GM06990 (cell line): Measurements from ENCODE around the gene FANCL.

Source experiments
- DNase-seq: peaks from one replicate; pipeline ENCODE4 v3.0.0-alpha.2; 2011; ENCODE audit not compliant: insufficient read length; ENCODE audit errors: extremely low read depth
- H3K27me3 ChIP-seq: replicated peaks from 2 replicates; pipeline ENCODE4 v1.6.0; 2011; ENCODE audit warnings: low read length; ENCODE audit not compliant: control insufficient read depth, insufficient read depth
- H3K36me3 ChIP-seq: 2 replicates; pipeline ENCODE4 v1.5.1; 2011; ENCODE audit warnings: low read length; ENCODE audit not compliant: control insufficient read depth, insufficient read depth
- H3K4me3 ChIP-seq: replicated peaks from 2 replicates; pipeline ENCODE4 v1.5.1; 2011; ENCODE audit warnings: low read depth, mild to moderate bottlenecking, control low read depth, low read length
- TF ChIP-seq, protein P1 (sequence below): IDR thresholded peaks from 2 replicates; pipeline ENCODE4 v1.5.1; 2011; ENCODE audit warnings: low read length, control low read depth, mild to moderate bottlenecking, inconsistent platforms; ENCODE audit not compliant: insufficient read depth, poor library complexity, severe bottlenecking

FANCL gene

GRCh38 chr2:58140508-58141072, 100.5 kb downstream of the FANCL start:
- no peaks in the 10 kb centered on the region for H3K27me3 ChIP-seq
- no peak overlapping the region for H3K4me3 ChIP-seq
- no peak for DNase-seq
- H3K36me3 ChIP-seq, result no peaks in the 10 kb centered on the region; the same call in 1 of the 2 replicates
- TF ChIP-seq, protein P1, sequence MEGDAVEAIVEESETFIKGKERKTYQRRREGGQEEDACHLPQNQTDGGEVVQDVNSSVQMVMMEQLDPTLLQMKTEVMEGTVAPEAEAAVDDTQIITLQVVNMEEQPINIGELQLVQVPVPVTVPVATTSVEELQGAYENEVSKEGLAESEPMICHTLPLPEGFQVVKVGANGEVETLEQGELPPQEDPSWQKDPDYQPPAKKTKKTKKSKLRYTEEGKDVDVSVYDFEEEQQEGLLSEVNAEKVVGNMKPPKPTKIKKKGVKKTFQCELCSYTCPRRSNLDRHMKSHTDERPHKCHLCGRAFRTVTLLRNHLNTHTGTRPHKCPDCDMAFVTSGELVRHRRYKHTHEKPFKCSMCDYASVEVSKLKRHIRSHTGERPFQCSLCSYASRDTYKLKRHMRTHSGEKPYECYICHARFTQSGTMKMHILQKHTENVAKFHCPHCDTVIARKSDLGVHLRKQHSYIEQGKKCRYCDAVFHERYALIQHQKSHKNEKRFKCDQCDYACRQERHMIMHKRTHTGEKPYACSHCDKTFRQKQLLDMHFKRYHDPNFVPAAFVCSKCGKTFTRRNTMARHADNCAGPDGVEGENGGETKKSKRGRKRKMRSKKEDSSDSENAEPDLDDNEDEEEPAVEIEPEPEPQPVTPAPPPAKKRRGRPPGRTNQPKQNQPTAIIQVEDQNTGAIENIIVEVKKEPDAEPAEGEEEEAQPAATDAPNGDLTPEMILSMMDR, result no peak

DNA sequence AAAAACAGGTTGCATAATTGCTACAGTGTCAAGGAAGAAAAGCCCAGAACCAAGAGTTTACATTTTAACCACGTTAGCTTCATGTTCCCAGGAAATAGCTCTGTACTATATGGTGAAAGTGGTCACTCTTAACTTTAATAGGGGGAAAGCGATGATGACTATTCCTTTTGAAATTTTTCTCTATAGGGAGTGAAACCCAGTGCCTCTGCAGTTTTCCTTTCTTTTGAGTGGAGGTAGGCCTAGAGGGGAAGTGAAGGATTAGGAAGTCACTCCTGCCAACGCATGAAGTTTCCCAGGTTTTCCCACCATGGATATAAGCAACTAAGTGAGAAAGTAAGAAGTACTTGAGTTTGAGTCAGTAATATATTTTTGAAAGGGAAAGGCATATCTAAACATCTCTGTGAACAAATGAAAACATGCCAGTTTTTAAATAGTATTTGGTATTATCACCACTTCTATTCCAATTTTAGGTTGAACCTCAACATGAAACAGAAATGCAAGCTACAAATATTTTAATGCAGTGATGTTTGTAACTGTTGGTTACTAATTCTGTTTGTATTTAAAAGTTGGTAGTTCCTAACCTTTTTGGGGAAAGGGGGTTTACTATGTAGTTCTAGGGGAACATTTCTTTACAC, 102.6 kb downstream of the FANCL start:
- Histone ChIP-seq H3K4me3 (no peak overlapping the region), H3K27me3 (no peaks in the 10 kb centered on the region), H3K36me3 (peaks cover 2% of the 10 kb centered on the region)
- TF ChIP-seq, protein P1, result no peak
- DNase-seq, result no peak

DNA sequence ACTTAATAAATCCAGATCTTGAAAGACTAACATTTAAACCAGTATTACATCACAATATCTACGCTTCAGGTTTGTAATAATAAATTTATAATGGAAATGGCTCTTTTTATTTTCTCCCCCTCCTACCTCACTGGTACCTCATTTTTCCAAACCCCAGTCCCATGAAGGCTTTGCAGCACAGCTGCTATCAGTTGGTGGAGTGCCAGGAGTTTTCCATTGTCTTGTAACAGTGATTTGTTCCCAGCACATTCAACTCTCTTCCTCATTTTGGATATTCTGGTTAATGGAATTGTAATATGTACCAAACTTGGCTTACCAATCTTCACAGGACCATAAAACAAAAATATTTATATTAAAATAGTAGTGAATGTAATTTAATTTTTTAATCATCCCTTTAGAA, 103.3 kb downstream of the FANCL start:
- no peak for DNase-seq
- TF ChIP-seq, protein P1, result no peak
- Histone ChIP-seq H3K36me3 (peaks cover 2% of the 10 kb centered on the region), H3K27me3 (no peaks in the 10 kb centered on the region), H3K4me3 (no peak overlapping the region)

DNA sequence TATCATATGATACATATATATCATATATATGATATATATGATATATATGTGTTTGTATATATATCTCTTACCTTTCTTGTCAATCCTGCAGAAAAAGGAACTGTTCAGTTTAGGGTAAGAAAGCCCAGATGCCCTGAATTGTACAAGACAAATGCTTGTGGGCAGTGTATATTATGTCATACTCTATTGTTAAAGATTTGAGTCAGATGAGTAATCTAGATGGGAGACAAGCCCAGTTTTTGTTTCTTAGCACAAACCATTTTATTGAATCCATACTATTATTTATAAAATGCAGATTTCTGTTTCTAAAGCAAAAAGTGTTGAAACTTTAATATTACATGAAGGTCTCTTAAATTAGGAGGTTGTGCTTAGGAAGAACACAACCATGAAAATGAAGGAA, 103.9 kb downstream of the FANCL start:
- TF ChIP-seq, protein P1, result no peak
- Histone ChIP-seq H3K4me3 (no peak overlapping the region), H3K27me3 (no peaks in the 10 kb centered on the region), H3K36me3 (peaks cover 2% of the 10 kb centered on the region)
- peak; percentile 10 for DNase-seq

DNA sequence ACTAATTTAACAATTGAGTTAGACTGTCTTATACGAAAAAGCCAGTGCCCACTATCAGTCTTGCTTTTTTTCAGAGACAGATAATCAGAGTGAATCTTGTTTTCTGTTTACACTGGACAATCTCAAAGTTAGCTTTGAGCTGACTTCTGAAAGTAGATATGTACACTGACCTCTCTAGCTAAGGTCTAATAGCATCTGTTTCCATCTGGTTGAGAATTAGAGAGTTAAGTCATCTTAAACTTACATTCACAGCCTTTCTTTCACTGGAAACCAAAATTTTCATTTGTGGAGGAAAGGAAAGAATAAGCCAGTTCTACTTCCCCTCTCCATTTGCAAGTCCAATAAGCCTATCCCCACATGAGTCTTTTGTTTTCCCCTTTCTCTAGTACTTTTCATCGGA, 105.3 kb downstream of the FANCL start:
- Histone ChIP-seq H3K27me3 (no peaks in the 10 kb centered on the region), H3K36me3 (peaks cover 2% of the 10 kb centered on the region), H3K4me3 (no peak overlapping the region)
- TF ChIP-seq, protein P1, result no peak
- DNase-seq, result no peak

DNA sequence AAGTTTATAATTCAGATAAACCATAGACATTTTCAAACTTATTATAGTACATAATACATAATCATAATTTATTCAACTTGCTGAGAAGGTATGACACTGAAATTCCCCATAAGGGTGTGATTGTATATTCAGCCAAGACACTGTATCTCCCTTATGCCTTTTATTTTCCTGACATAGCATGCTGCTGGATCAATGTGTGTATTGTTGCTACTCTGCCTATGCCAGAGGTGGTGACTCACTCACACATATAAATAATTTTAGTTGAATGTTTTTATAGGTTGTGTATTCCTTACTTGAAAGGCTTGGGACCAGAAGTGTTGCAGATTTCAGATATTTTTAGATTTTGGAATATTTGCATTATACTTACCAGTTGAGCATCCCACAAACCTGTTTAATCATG, 107.7 kb downstream of the FANCL start:
- no peak overlapping the region for H3K4me3 ChIP-seq
- H3K27me3 ChIP-seq, result no peaks in the 10 kb centered on the region
- TF ChIP-seq, protein P1, result no peak
- no peak for DNase-seq
- peaks cover 2% of the 10 kb centered on the region for H3K36me3 ChIP-seq
